ENCODE results near the gene NUP153. TPM values are rescaled to one million over a fixed set of nuclear protein-coding genes. Genes with fewer than 3 reads are reported as not detected.
A peak's percentile ranks its signal among the peaks of the same experiment; 100 is the strongest.

Gene NUP153
- total and polyA plus RNA-seq, 2 of the 8 experiments (the other 6 are each of a cell fraction or from before 2014, with no cell fraction given) = 47.0 to 84.8 TPM

GRCh38 chr6:17600527-17601385, 106.0 kb downstream of the NUP153 start (continued):
- peak; percentile 31 for TF ChIP-seq RNF2 (IDR thresholded peaks at IDR 0.05; ENCODE audit: borderline replicate concordance, low read depth, low read length, missing control alignments, poor library complexity, severe bottlenecking)
- TF ChIP-seq RAD21 (IDR thresholded peaks at IDR 0.05 in 1 of 2, conservative IDR thresholded peaks at IDR 0.05 in 1 of 2; ENCODE audit: low read depth in 2 of 2, low read length in 2 of 2) = no peak
- no peak for TF ChIP-seq FOSL1 (IDR thresholded peaks at IDR 0.05; ENCODE audit: insufficient read depth, low read depth, low read length)
- no peak for TF ChIP-seq TEAD4 (IDR thresholded peaks at IDR 0.05; ENCODE audit: low read depth, low read length)
- TF ChIP-seq BACH1 (IDR thresholded peaks at IDR 0.05; ENCODE audit: low read length) = no peak
- TF ChIP-seq SIX5 (IDR thresholded peaks at IDR 0.05; ENCODE audit: low read depth, low read length) = no peak
- TF ChIP-seq EZH2 (IDR thresholded peaks at IDR 0.05; ENCODE audit: low read depth, low read length, severe bottlenecking) = peak; percentile 34
- TF ChIP-seq CHD1 (IDR thresholded peaks at IDR 0.05; ENCODE audit: low read depth, low read length) = no peak
- peak; percentile 72; the same call in 1 of the 2 replicates for TF ChIP-seq E2F6 (IDR thresholded peaks at IDR 0.05)
- peak in 1 of 2 experiments; percentile 78; a peak in 1 of 4 replicates for TF ChIP-seq HDAC2 (IDR thresholded peaks at IDR 0.05; ENCODE audit: borderline replicate concordance in 1 of 2, low read depth in 2 of 2, low read length in 2 of 2)
- TF ChIP-seq PHF8 (conservative IDR thresholded peaks at IDR 0.05; ENCODE audit: low read depth, low read length) = no peak
- TF ChIP-seq MAX (IDR thresholded peaks at IDR 0.05) = peak; percentile 72
- TF ChIP-seq SUZ12 (IDR thresholded peaks at IDR 0.05; ENCODE audit: low read length) = peak; percentile 47; the same call in 1 of the 2 replicates
- TF ChIP-seq ASH2L (IDR thresholded peaks at IDR 0.05; ENCODE audit: low read length) = peak; percentile 77
- TF ChIP-seq CTBP2 (IDR thresholded peaks at IDR 0.05; ENCODE audit: borderline replicate concordance, insufficient read depth, insufficient read length, low read length) = no peak
- no peak for TF ChIP-seq SP4 (IDR thresholded peaks at IDR 0.05; ENCODE audit: low read length)
